ENCODE measurements around the gene RUFY3. TPM values are rescaled to one million over a fixed set of nuclear protein-coding genes. Genes with fewer than 3 reads are reported as not detected.

Gene RUFY3, protein sequence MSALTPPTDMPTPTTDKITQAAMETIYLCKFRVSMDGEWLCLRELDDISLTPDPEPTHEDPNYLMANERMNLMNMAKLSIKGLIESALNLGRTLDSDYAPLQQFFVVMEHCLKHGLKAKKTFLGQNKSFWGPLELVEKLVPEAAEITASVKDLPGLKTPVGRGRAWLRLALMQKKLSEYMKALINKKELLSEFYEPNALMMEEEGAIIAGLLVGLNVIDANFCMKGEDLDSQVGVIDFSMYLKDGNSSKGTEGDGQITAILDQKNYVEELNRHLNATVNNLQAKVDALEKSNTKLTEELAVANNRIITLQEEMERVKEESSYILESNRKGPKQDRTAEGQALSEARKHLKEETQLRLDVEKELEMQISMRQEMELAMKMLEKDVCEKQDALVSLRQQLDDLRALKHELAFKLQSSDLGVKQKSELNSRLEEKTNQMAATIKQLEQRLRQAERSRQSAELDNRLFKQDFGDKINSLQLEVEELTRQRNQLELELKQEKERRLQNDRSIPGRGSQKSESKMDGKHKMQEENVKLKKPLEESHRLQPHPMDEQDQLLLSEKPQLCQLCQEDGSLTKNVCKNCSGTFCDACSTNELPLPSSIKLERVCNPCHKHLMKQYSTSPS
- total RNA-seq (2022; extraction: Qiagen RNA extraction), result 6.9 to 11.2 TPM (median 7.9 TPM) in 5 replicates

GRCh38 chr4:70721747-70722146 is at the start of gene RUFY3:
Gene RUFY3, plus strand, starts transcription at chr4:70721964. Its CDS starts 610 bp downstream, at chr4:70722574.

GRCh38 chr4:70687821-70688794 is 33.7 kb upstream of the RUFY3 start, which contains the start of gene UTP3:
Gene UTP3, plus strand, starts transcription at chr4:70688532. Its CDS starts 146 bp downstream, at chr4:70688678.

DNA sequence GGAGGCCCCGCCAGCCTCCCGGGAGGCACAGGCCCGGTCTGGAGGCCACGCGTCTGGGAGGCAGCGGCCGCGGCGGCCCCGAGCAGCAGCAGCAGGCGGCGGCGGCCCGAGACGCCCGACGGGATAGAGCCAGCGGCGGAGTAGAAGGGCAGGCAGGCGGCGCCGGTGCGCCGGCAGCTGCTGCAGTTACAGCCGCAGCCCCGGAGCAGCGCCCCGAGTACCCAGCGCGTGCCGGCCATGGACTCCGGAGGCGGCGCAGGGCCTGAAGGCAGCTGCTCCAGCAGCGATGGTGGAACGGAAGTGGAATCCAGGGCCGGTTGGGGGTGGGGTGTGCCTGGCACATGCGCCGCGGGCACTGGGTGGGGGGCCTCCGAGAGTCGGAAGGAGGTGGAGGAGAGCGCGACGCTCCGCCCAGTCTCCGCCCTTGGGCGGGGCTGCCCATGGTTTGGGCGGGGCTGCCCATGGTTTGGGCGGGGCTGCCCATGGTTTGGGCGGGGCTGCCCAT is 117.9 kb downstream of the RUFY3 start, which contains the start of gene GRSF1:
Gene GRSF1 (minus strand): TSS at position 302 of the 505 bp plus-strand sequence. CDS start 63 bp downstream, at position 239.

Other genes with a start within 250 kb of the RUFY3 start
- not detected in 5 replicates for gene MUC7, start 249.8 kb upstream of the RUFY3 start, total RNA-seq (2022; extraction: Qiagen RNA extraction)
- gene AMTN, start 203.4 kb upstream of the RUFY3 start, total RNA-seq (2022; extraction: Qiagen RNA extraction), result not detected in 5 replicates
- not detected in 5 replicates for gene AMBN, start 129.7 kb upstream of the RUFY3 start, total RNA-seq (2022; extraction: Qiagen RNA extraction)
- gene ENAM, start 93.2 kb upstream of the RUFY3 start, total RNA-seq (2022; extraction: Qiagen RNA extraction), result 0.02 TPM in 1 of 5 replicates, not detected in the others
- gene JCHAIN, start 55.5 kb upstream of the RUFY3 start, total RNA-seq (2022; extraction: Qiagen RNA extraction), result 0.17 to 0.21 TPM (median 0.20 TPM) in 3 of 5 replicates, not detected in the others
- gene UTP3, start 33.4 kb upstream of the RUFY3 start, total RNA-seq (2022; extraction: Qiagen RNA extraction), result 33.8 to 45.5 TPM (median 34.6 TPM) in 5 replicates
- 70.4 to 83.3 TPM (median 74.7 TPM) in 5 replicates for gene GRSF1, start 117.9 kb downstream of the RUFY3 start, total RNA-seq (2022; extraction: Qiagen RNA extraction)
- gene MOB1B, start 180.4 kb downstream of the RUFY3 start, total RNA-seq (2022; extraction: Qiagen RNA extraction), result 4.2 to 6.9 TPM (median 5.8 TPM) in 5 replicates

Measured in A549 treated with Mapracorat at 1 μM for 4 hours (cell line).